ENCODE results near the gene ECSCR. TPM values are rescaled to one million over a fixed set of nuclear protein-coding genes. Genes with fewer than 3 reads are reported as not detected.

ECSCR gene
- total and polyA plus RNA-seq, 2 donors (not counting 1 experiment from before 2014, with no cell fraction given), result not detected

- POLR2A ChIA-PET, result no interaction called here
- Histone ChIP-seq H3K4me1 (ENCODE audit: control insufficient read depth in 2 of 2, insufficient read depth in 2 of 2, low read length in 2 of 2) (peaks cover 0 to 7% of the 10 kb centered on the region in 2 donors), H3K9ac (ENCODE audit: low read length) (no peak overlapping the region), H3K9me3 (ENCODE audit: control extremely low read depth in 1 of 3, control insufficient read depth in 2 of 3, insufficient read depth in 1 of 3, low read length in 2 of 3) (no peaks in the 10 kb centered on the region), H3K27ac (ENCODE audit: low read length in 2 of 2) (no peak overlapping the region), H2AFZ (ENCODE audit: insufficient read depth, low read depth, low read length, poor library complexity, severe bottlenecking) (no peak overlapping the region), H4K20me1 (ENCODE audit: control insufficient read depth, insufficient read depth, low read length, poor library complexity, severe bottlenecking) (no peaks in the 10 kb centered on the region), H3K36me3 (replicated peaks in 1 of 2; ENCODE audit: control extremely low read depth in 1 of 2, control insufficient read depth in 1 of 2, extremely low read depth in 1 of 2, insufficient read depth in 2 of 2, low read length in 1 of 2) (no peaks in the 10 kb centered on the region), H3K4me2 (replicated peaks; ENCODE audit: low read depth, low read length, poor library complexity, severe bottlenecking) (no peak overlapping the region), H3K27me3 (replicated peaks in 1 of 4; ENCODE audit: control extremely low read depth in 1 of 4, control insufficient read depth in 3 of 4, insufficient read depth in 4 of 4, low read length in 3 of 4) (no peaks in the 10 kb centered on the region), H3K79me2 (ENCODE audit: control insufficient read depth, insufficient read depth, low read length) (no peaks in the 10 kb centered on the region), H3K4me3 (ENCODE audit: control extremely low read depth in 1 of 5, extremely low read depth in 1 of 5, insufficient read depth in 1 of 5, low read depth in 2 of 5, low read length in 4 of 5) (no peak overlapping the region)
- WGBS (ENCODE audit: insufficient coverage), result 100% methylated on average over 1 of the region's 1 CpG
- ATAC-seq (ENCODE audit: low read depth) (no peak), DNase-seq (no peak)
- H3K4me1 Mint-ChIP-seq, result peaks cover 6% of the 10 kb centered on the region
- CTCF ChIA-PET, result no interaction called here
- H3K27me3 Mint-ChIP-seq, result no peaks in the 10 kb centered on the region
- H3K27ac Mint-ChIP-seq, result no peak overlapping the region
- intact Hi-C loops (cut with micrococcal nuclease), result no loop called here
- TF ChIP-seq, protein P1, sequence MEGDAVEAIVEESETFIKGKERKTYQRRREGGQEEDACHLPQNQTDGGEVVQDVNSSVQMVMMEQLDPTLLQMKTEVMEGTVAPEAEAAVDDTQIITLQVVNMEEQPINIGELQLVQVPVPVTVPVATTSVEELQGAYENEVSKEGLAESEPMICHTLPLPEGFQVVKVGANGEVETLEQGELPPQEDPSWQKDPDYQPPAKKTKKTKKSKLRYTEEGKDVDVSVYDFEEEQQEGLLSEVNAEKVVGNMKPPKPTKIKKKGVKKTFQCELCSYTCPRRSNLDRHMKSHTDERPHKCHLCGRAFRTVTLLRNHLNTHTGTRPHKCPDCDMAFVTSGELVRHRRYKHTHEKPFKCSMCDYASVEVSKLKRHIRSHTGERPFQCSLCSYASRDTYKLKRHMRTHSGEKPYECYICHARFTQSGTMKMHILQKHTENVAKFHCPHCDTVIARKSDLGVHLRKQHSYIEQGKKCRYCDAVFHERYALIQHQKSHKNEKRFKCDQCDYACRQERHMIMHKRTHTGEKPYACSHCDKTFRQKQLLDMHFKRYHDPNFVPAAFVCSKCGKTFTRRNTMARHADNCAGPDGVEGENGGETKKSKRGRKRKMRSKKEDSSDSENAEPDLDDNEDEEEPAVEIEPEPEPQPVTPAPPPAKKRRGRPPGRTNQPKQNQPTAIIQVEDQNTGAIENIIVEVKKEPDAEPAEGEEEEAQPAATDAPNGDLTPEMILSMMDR (IDR thresholded peaks at IDR 0.05), result no peak
- no peak for TF ChIP-seq EZH2 (IDR thresholded peaks at IDR 0.05; ENCODE audit: borderline replicate concordance, insufficient read depth, low read depth, low read length, poor library complexity, severe bottlenecking)
- H3K9me3 Mint-ChIP-seq (ENCODE audit: insufficient read depth), result no peaks in the 10 kb centered on the region
- no peak overlapping the region for H3K4me3 Mint-ChIP-seq
Observed at GRCh38 chr5:139460455-139460854, 2.1 kb downstream of the ECSCR start.

GRCh38 chr5:139459451-139459934, 3.0 kb downstream of the ECSCR start:
- H3K36me3 ChIP-seq (replicated peaks in 1 of 2; ENCODE audit: control extremely low read depth in 1 of 2, control insufficient read depth in 1 of 2, extremely low read depth in 1 of 2, insufficient read depth in 2 of 2, low read length in 1 of 2), result no peaks in the 10 kb centered on the region
- no peak overlapping the region for H3K4me3 ChIP-seq (ENCODE audit: control extremely low read depth in 1 of 5, extremely low read depth in 1 of 5, insufficient read depth in 1 of 5, low read depth in 2 of 5, low read length in 4 of 5)
- H3K4me3 Mint-ChIP-seq, result no peak overlapping the region
- H3K9me3 ChIP-seq (ENCODE audit: control extremely low read depth in 1 of 3, control insufficient read depth in 2 of 3, insufficient read depth in 1 of 3, low read length in 2 of 3), result no peaks in the 10 kb centered on the region
- H3K27ac Mint-ChIP-seq, result no peak overlapping the region
- H3K4me2 ChIP-seq (replicated peaks; ENCODE audit: low read depth, low read length, poor library complexity, severe bottlenecking), result no peak overlapping the region
- TF ChIP-seq, protein P1 (IDR thresholded peaks at IDR 0.05), result no peak
- no peak for TF ChIP-seq EZH2 (IDR thresholded peaks at IDR 0.05; ENCODE audit: borderline replicate concordance, insufficient read depth, low read depth, low read length, poor library complexity, severe bottlenecking)
- H3K27me3 ChIP-seq (replicated peaks in 1 of 4; ENCODE audit: control extremely low read depth in 1 of 4, control insufficient read depth in 3 of 4, insufficient read depth in 4 of 4, low read length in 3 of 4), result no peaks in the 10 kb centered on the region
- H3K4me1 Mint-ChIP-seq, result peaks cover 10% of the 10 kb centered on the region
- H3K9ac ChIP-seq (ENCODE audit: low read length), result no peak overlapping the region
- DNase-seq (no peak), ATAC-seq (ENCODE audit: low read depth) (no peak)
- peak overlapping the region; percentile 3 for H2AFZ ChIP-seq (ENCODE audit: insufficient read depth, low read depth, low read length, poor library complexity, severe bottlenecking)
- 77% methylated on average over 3 of the region's 8 CpGs for WGBS (ENCODE audit: insufficient coverage)
- ChIA-PET CTCF (no interaction called here), POLR2A (interaction anchor here (0.6 kb wide), 1 partner anchor 289 kb away, joined by 4 read pairs; no protein-coding TSS in a partner anchor)
- H3K27ac ChIP-seq (ENCODE audit: low read length in 2 of 2), result no peak overlapping the region
- no peaks in the 10 kb centered on the region for H3K27me3 Mint-ChIP-seq
- H3K9me3 Mint-ChIP-seq (ENCODE audit: insufficient read depth), result no peaks in the 10 kb centered on the region
- intact Hi-C loops (cut with micrococcal nuclease), result no loop called here
- no peaks in the 10 kb centered on the region for H4K20me1 ChIP-seq (ENCODE audit: control insufficient read depth, insufficient read depth, low read length, poor library complexity, severe bottlenecking)
- peaks cover 2 to 10% of the 10 kb centered on the region in 2 donors for H3K4me1 ChIP-seq (ENCODE audit: control insufficient read depth in 2 of 2, insufficient read depth in 2 of 2, low read length in 2 of 2)
- no peaks in the 10 kb centered on the region for H3K79me2 ChIP-seq (ENCODE audit: control insufficient read depth, insufficient read depth, low read length)

Measured in B cell (primary cell).